ENCODE data around the gene DDI1.
"Not testable (repeated sequence)": the region's sequence is repeated elsewhere in the genome, so short reads cannot be mapped to it uniquely, and the experiment has no call there.

GRCh38 chr11:104046858-104047257, 10.4 kb downstream of the DDI1 start:
- not testable (repeated sequence) for TF ChIP-seq CTCF, POLR2A (IDR thresholded peaks at IDR 0.05)

Measured in adrenal gland (tissue), 5 donors.